GM12878 (cell line): Measurements from ENCODE around the gene LRRC37A3. TPM values are rescaled to one million over a fixed set of nuclear protein-coding genes. Genes with fewer than 3 reads are reported as not detected.
"Not testable (repeated sequence)": the region's sequence is repeated elsewhere in the genome, so short reads cannot be mapped to it uniquely, and the experiment has no call there.

Experiments used
- ATAC-seq: fragments of 200-7000 bp; cut with Tn5 transposase; 3 replicates; pipeline ENCODE4 v1.9.1; 2020; ENCODE audit warnings: mild to moderate bottlenecking, moderate library complexity
- BruUV-seq: library from RNA; stranded (reverse); fragments of 400-500 nt; replicated peaks from 2 replicates; lab custom pipeline; 2021; lab: Mats Ljungman, UMichigan
- CTCF ChIA-PET: fragments of 300-600 bp; sonication (Branson Sonifier 250); formaldehyde crosslinking; extraction: SDS; loops from one replicate; lab custom pipeline; 2021; ENCODE audit warnings: inconsistent platforms; lab: Yijun Ruan, JAX
- POLR2A ChIA-PET: fragments of 350-600 bp; formaldehyde crosslinking; extraction: SDS; loops from one replicate; lab custom pipeline; 2021; ENCODE audit warnings: inconsistent platforms; lab: Charles Lee
- RAD21 ChIA-PET: fragments of 300-600 bp; sonication (Branson Sonifier 250); formaldehyde crosslinking; loops from one replicate; lab custom pipeline; 2023; ENCODE audit warnings: antibody characterized with exemption; ENCODE audit not compliant: unreplicated experiment; lab: Charles Lee
- SMC1A ChIA-PET: fragments of 300-600 bp; sonication (Branson Sonifier 250); formaldehyde crosslinking; loops from one replicate; lab custom pipeline; 2023; ENCODE audit not compliant: unreplicated experiment, uncharacterized antibody; lab: Charles Lee
- DNase-seq: peaks from one replicate; pipeline ENCODE4 v3.0.0-alpha.2; 2011; ENCODE audit warnings: low read depth, low spot score
- FAIRE-seq: peaks from 3 replicates; lab custom pipeline; 2011; peaks lifted over from hg19 to GRCh38; lab: Jason Lieb, UNC
- H2AFZ ChIP-seq: 2 replicates; pipeline ENCODE4 v1.6.0; 2011; ENCODE audit warnings: low read depth, low read length, control low read depth; ENCODE audit not compliant: control insufficient read depth
- H3K27ac ChIP-seq: 2 replicates; pipeline ENCODE4 v1.5.1; 2011; ENCODE audit warnings: control low read depth; ENCODE audit not compliant: control insufficient read depth, insufficient read depth
- H3K27me3 ChIP-seq, 2 experiments: replicated peaks in 1 of 2; 2 replicates each; pipeline versions ENCODE4 v1.6.0 to v1.6.1; 2011; ENCODE audit warnings: low read length in 1 of 2; ENCODE audit not compliant: control insufficient read depth in 2 of 2, insufficient read depth in 2 of 2
- H3K36me3 ChIP-seq, 2 experiments: 2 replicates each; pipeline ENCODE4 v1.5.1; 2011; ENCODE audit warnings: low read length in 1 of 2; ENCODE audit not compliant: control insufficient read depth in 2 of 2, insufficient read depth in 2 of 2
- H3K4me1 ChIP-seq: 2 replicates; pipeline ENCODE4 v1.6.1; 2011; ENCODE audit warnings: mild to moderate bottlenecking, low read length, moderate library complexity, mixed read lengths; ENCODE audit not compliant: control insufficient read depth, insufficient read depth
- H3K4me2 ChIP-seq: 2 replicates; pipeline ENCODE4 v1.6.0; 2011; ENCODE audit warnings: control low read depth; ENCODE audit not compliant: control insufficient read depth, insufficient read depth
- H3K4me3 ChIP-seq: fragments of 200-600 bp; sonication (generic); 2 replicates; pipeline ENCODE4 v1.5.1; 2016
- H3K79me2 ChIP-seq: 2 replicates; pipeline ENCODE4 v1.6.0; 2011; ENCODE audit warnings: low read length; ENCODE audit not compliant: control insufficient read depth, insufficient read depth
- H3K9ac ChIP-seq: 2 replicates; pipeline ENCODE4 v1.8.0; 2011; ENCODE audit warnings: low read length, control low read depth, mixed read lengths; ENCODE audit not compliant: control insufficient read depth, insufficient read depth
- H3K9me3 ChIP-seq: replicated peaks from 3 replicates; pipeline ENCODE4 v1.5.1; 2011; ENCODE audit warnings: mild to moderate bottlenecking, low read length; ENCODE audit not compliant: control insufficient read depth, insufficient read depth
- H4K20me1 ChIP-seq: 2 replicates; pipeline ENCODE4 v1.6.0; 2011; ENCODE audit not compliant: control insufficient read depth, insufficient read depth
- CTCF ChIP-seq, 3 experiments: IDR thresholded peaks in 2 of 3; conservative IDR thresholded peaks in 1 of 3; 2 replicates each; pipeline ENCODE4 v1.5.1; 2011; ENCODE audit warnings: low read depth in 3 of 3, low read length in 3 of 3, mild to moderate bottlenecking in 3 of 3, control low read depth in 2 of 3, moderate library complexity in 2 of 3, inconsistent platforms in 1 of 3, mixed read lengths in 1 of 3; ENCODE audit not compliant: control insufficient read depth in 2 of 3, insufficient read depth in 1 of 3; ENCODE audit errors: extremely low read depth in 1 of 3
- RAD21 ChIP-seq: IDR thresholded peaks from 2 replicates; pipeline ENCODE4 v1.6.1; 2011; ENCODE audit warnings: mild to moderate bottlenecking, low read depth, low read length, moderate library complexity; ENCODE audit not compliant: insufficient read depth
- YY1 ChIP-seq: IDR thresholded peaks from 2 replicates; pipeline ENCODE4 v1.6.1; 2011; ENCODE audit warnings: low read depth, mild to moderate bottlenecking, low read length
- WGBS: methylation state at CpG from one replicate; pipeline ENCODE4 v1.1.6; 2016; ENCODE audit warnings: low lambda C conversion rate; ENCODE audit not compliant: insufficient replicate concordance, insufficient coverage; ENCODE audit errors: missing lambda C conversion rate; 5-methylcytosine and 5-hydroxymethylcytosine counted together
- in situ Hi-C: fragments of 300-500 bp; cut with MboI; formaldehyde crosslinking; loops from 9 replicates; pipeline ENCODE4 v1.14.3; 2018; ENCODE audit warnings: mixed read lengths
- intact Hi-C: fragments of 100-400 bp; cut with micrococcal nuclease; formaldehyde crosslinking; loops from one replicate; pipeline ENCODE4 v1.14.2; 2022; ENCODE audit not compliant: unreplicated experiment
- polyA plus RNA-seq, 11 experiments: library from polyadenylated mRNA; depleted of rRNA in 4 of 11; unstranded in 6 of 11; stranded (reverse) in 5 of 11; fragments of >200 nt; fragmentation: Nextera tagmentation in 4 of 11; fragmentation: Illumina TruSeq in 1 of 11; extraction: Ambion mirVana in 4 of 11; extraction: Trizol in 1 of 11; gene quantifications; 1 replicate in 1 of 11; 2 replicates in 10 of 11; pipeline versions ENCODE4 v1.2.1 to v1.2.3, GENCODE V29; 2011 to 2016; ENCODE audit warnings: inconsistent platforms in 2 of 11, missing spikeins in 2 of 11, low read depth in 1 of 11
- total RNA-seq, 4 experiments: library from RNA; depleted of rRNA in 3 of 4; stranded (reverse); fragments of >200 nt in 3 of 4; fragmentation: Illumina TruSeq in 1 of 4; extraction: Trizol in 1 of 4; gene quantifications; 2 replicates each; pipeline versions ENCODE4 v1.2.1 to v1.2.3, GENCODE V29; 2013 to 2021

LRRC37A3 gene
- total and polyA plus RNA-seq, 10 of the 15 experiments (the other 5 are each of a cell fraction or from before 2014, with no cell fraction given): 0.18 to 10.0 (median 2.7) TPM

GRCh38 chr17:64847504-64848466 lies 71.5 kb downstream of the LRRC37A3 start:
- H3K4me2 ChIP-seq, CTCF ChIA-PET, intact Hi-C loops, RAD21 ChIA-PET, BruUV-seq, H4K20me1 ChIP-seq, H3K4me1 ChIP-seq, H3K27me3 ChIP-seq, H3K79me2 ChIP-seq, POLR2A ChIA-PET, FAIRE-seq, H3K27ac ChIP-seq, in situ Hi-C loops, H3K36me3 ChIP-seq, H3K4me3 ChIP-seq, H2AFZ ChIP-seq, H3K9me3 ChIP-seq, H3K9ac ChIP-seq, DNase-seq: not testable (repeated sequence)
- TF ChIP-seq CTCF (IDR thresholded peaks at IDR 0.05 in 2 of 3, conservative IDR thresholded peaks at IDR 0.05 in 1 of 3; ENCODE audit: control insufficient read depth in 2 of 3, extremely low read depth in 1 of 3, insufficient read depth in 1 of 3, low read depth in 3 of 3, low read length in 3 of 3): peak; percentile 46 to 60 (median 47)
- TF ChIP-seq RAD21: peak; percentile 46
- peak; percentile 35; the same call in 1 of the 2 replicates for TF ChIP-seq YY1
- peak; percentile 98 for ATAC-seq
- SMC1A ChIA-PET: interaction anchor here (1.1 kb wide), 1 partner anchor 79 kb away, joined by 3 read pairs; no protein-coding TSS in a partner anchor
- 42% methylated on average over 41 of the region's 49 CpGs for WGBS

GRCh38 chr17:64846892-64847291 lies 72.4 kb downstream of the LRRC37A3 start:
- H3K36me3 ChIP-seq, H3K9me3 ChIP-seq, H3K4me3 ChIP-seq, H3K4me1 ChIP-seq, intact Hi-C loops, POLR2A ChIA-PET, FAIRE-seq, DNase-seq, H3K9ac ChIP-seq, SMC1A ChIA-PET, H4K20me1 ChIP-seq, in situ Hi-C loops, BruUV-seq, H3K27me3 ChIP-seq, H3K4me2 ChIP-seq, RAD21 ChIA-PET, ATAC-seq, H3K79me2 ChIP-seq, CTCF ChIA-PET, H2AFZ ChIP-seq, H3K27ac ChIP-seq: not testable (repeated sequence)
- 13% methylated on average over 2 of the region's 4 CpGs for WGBS

GRCh38 chr17:64843918-64844317 lies 75.4 kb downstream of the LRRC37A3 start:
- H3K27ac ChIP-seq, H3K79me2 ChIP-seq, H3K27me3 ChIP-seq, CTCF ChIA-PET, ATAC-seq, RAD21 ChIA-PET, H3K9me3 ChIP-seq, H3K4me1 ChIP-seq, DNase-seq, H3K4me2 ChIP-seq, H3K9ac ChIP-seq, POLR2A ChIA-PET, H3K4me3 ChIP-seq, H3K36me3 ChIP-seq, BruUV-seq, H2AFZ ChIP-seq, in situ Hi-C loops, FAIRE-seq, intact Hi-C loops, H4K20me1 ChIP-seq, SMC1A ChIA-PET: not testable (repeated sequence)
- WGBS: 76% methylated on average over 7 of the region's 8 CpGs
